BLaER1 (cell line): Measurements from ENCODE around the gene MCM3.

ENCODE experiments used
- H3K27ac ChIP-seq: shearing (Covaris generic); formaldehyde crosslinking; 2 replicates; pipeline ENCODE4 v1.8.1; 2022
- H3K27me3 ChIP-seq: shearing (Covaris generic); formaldehyde crosslinking; 2 replicates; pipeline ENCODE4 v1.8.1; 2022
- H3K36me3 ChIP-seq: shearing (Covaris generic); formaldehyde crosslinking; 2 replicates; pipeline ENCODE4 v1.8.1; 2022
- H3K4me1 ChIP-seq: shearing (Covaris generic); formaldehyde crosslinking; 2 replicates; pipeline ENCODE4 v1.8.1; 2022
- H3K4me2 ChIP-seq: shearing (Covaris generic); formaldehyde crosslinking; 2 replicates; pipeline ENCODE4 v1.8.1; 2022
- H3K4me3 ChIP-seq: shearing (Covaris generic); formaldehyde crosslinking; 2 replicates; pipeline ENCODE4 v1.8.1; 2022
- H3K9ac ChIP-seq: shearing (Covaris generic); formaldehyde crosslinking; 2 replicates; pipeline ENCODE4 v1.8.1; 2022
- H3K9me3 ChIP-seq: shearing (Covaris generic); formaldehyde crosslinking; 2 replicates; pipeline ENCODE4 v1.8.1; 2022
- H4K20me1 ChIP-seq: shearing (Covaris generic); formaldehyde crosslinking; 2 replicates; pipeline ENCODE4 v1.8.1; 2022
- Cebpa-rat ChIP-seq: shearing (Covaris generic); IDR thresholded peaks from 2 replicates; pipeline ENCODE4 v1.8.1; 2022

Gene MCM3

GRCh38 chr6:52233005-52233404 lies 51.5 kb downstream of the MCM3 start:
- Histone ChIP-seq H3K4me1 (0 out of 2 replicates have a peak, but pooled peaks cover 5% of the 10 kb centered on the region), H4K20me1 (no peaks in the 10 kb centered on the region), H3K36me3 (no peaks in the 10 kb centered on the region), H3K27ac (no peak overlapping the region), H3K27me3 (no peaks in the 10 kb centered on the region), H3K9me3 (no peaks in the 10 kb centered on the region), H3K4me3 (no peak overlapping the region), H3K9ac (no peak overlapping the region), H3K4me2 (no peak overlapping the region)
- no peak for TF ChIP-seq Cebpa-rat

- Histone ChIP-seq H3K9ac (no peak overlapping the region), H3K27me3 (no peaks in the 10 kb centered on the region), H3K27ac (no peak overlapping the region), H4K20me1 (no peaks in the 10 kb centered on the region), H3K36me3 (no peaks in the 10 kb centered on the region), H3K4me2 (no peak overlapping the region), H3K4me3 (no peak overlapping the region), H3K4me1 (0 out of 2 replicates have a peak, but pooled peaks cover 5% of the 10 kb centered on the region), H3K9me3 (no peaks in the 10 kb centered on the region)
- TF ChIP-seq Cebpa-rat, result no peak
These were observed 53.0 kb downstream of the MCM3 start for GRCh38 chr6:52231406-52232127.

GRCh38 chr6:52230685-52231084 lies 53.9 kb downstream of the MCM3 start:
- Histone ChIP-seq H3K9me3 (no peaks in the 10 kb centered on the region), H3K4me1 (0 out of 2 replicates have a peak, but pooled peaks cover 5% of the 10 kb centered on the region), H3K4me2 (no peak overlapping the region), H3K9ac (no peak overlapping the region), H4K20me1 (no peaks in the 10 kb centered on the region), H3K36me3 (no peaks in the 10 kb centered on the region), H3K27ac (no peak overlapping the region), H3K4me3 (no peak overlapping the region), H3K27me3 (no peaks in the 10 kb centered on the region)
- TF ChIP-seq Cebpa-rat, result no peak

- H3K4me2 ChIP-seq, result no peak overlapping the region
- no peak overlapping the region for H3K4me3 ChIP-seq
- H3K27ac ChIP-seq, result no peak overlapping the region
- no peaks in the 10 kb centered on the region for H3K36me3 ChIP-seq
- H3K9me3 ChIP-seq, result no peaks in the 10 kb centered on the region
- no peaks in the 10 kb centered on the region for H3K27me3 ChIP-seq
- no peaks in the 10 kb centered on the region for H4K20me1 ChIP-seq
- H3K9ac ChIP-seq, result no peak overlapping the region
- H3K4me1 ChIP-seq, result 0 out of 2 replicates have a peak, but pooled peaks cover 5% of the 10 kb centered on the region
- no peak for TF ChIP-seq Cebpa-rat
These were observed 57.0 kb downstream of the MCM3 start for GRCh38 chr6:52227495-52227894.

GRCh38 chr6:52221302-52221701 lies 63.2 kb downstream of the MCM3 start:
- Histone ChIP-seq H3K4me2 (no peak overlapping the region), H3K27ac (no peak overlapping the region), H4K20me1 (no peaks in the 10 kb centered on the region), H3K27me3 (no peaks in the 10 kb centered on the region), H3K36me3 (no peaks in the 10 kb centered on the region), H3K9me3 (no peaks in the 10 kb centered on the region), H3K4me3 (no peak overlapping the region), H3K4me1 (peaks cover 13% of the 10 kb centered on the region), H3K9ac (no peak overlapping the region)
- TF ChIP-seq Cebpa-rat, result no peak

GRCh38 chr6:52217761-52218160 lies 66.8 kb downstream of the MCM3 start:
- no peaks in the 10 kb centered on the region for H3K9me3 ChIP-seq
- H3K4me2 ChIP-seq, result no peak overlapping the region
- no peaks in the 10 kb centered on the region for H3K36me3 ChIP-seq
- no peak overlapping the region for H3K4me3 ChIP-seq
- no peaks in the 10 kb centered on the region for H4K20me1 ChIP-seq
- no peak overlapping the region for H3K27ac ChIP-seq
- no peak overlapping the region for H3K9ac ChIP-seq
- peaks cover 13% of the 10 kb centered on the region for H3K4me1 ChIP-seq
- no peaks in the 10 kb centered on the region for H3K27me3 ChIP-seq
- TF ChIP-seq Cebpa-rat, result no peak

GRCh38 chr6:52216932-52217575 lies 67.5 kb downstream of the MCM3 start:
- no peaks in the 10 kb centered on the region for H3K36me3 ChIP-seq

GRCh38 chr6:52215787-52216186 lies 68.8 kb downstream of the MCM3 start:
- H3K27me3 ChIP-seq, result no peaks in the 10 kb centered on the region
- no peaks in the 10 kb centered on the region for H3K9me3 ChIP-seq
- H3K27ac ChIP-seq, result no peak overlapping the region
- H3K36me3 ChIP-seq, result no peaks in the 10 kb centered on the region
- H3K4me2 ChIP-seq, result no peak overlapping the region
- TF ChIP-seq Cebpa-rat, result no peak
- H3K4me1 ChIP-seq, result peaks cover 7% of the 10 kb centered on the region; the same call in 1 of the 2 replicates
- H3K4me3 ChIP-seq, result no peak overlapping the region
- H4K20me1 ChIP-seq, result no peaks in the 10 kb centered on the region
- H3K9ac ChIP-seq, result no peak overlapping the region

More at GRCh38 chr6:52216932-52217575, 67.5 kb downstream of the MCM3 start:
- Histone ChIP-seq H3K27ac (no peak overlapping the region), H3K4me3 (no peak overlapping the region), H3K4me2 (no peak overlapping the region), H3K9me3 (no peaks in the 10 kb centered on the region), H3K27me3 (no peaks in the 10 kb centered on the region), H3K4me1 (peaks cover 13% of the 10 kb centered on the region), H3K9ac (no peak overlapping the region), H4K20me1 (no peaks in the 10 kb centered on the region)
- no peak for TF ChIP-seq Cebpa-rat
